Progenitor cell of endocrine pancreas (in vitro differentiated cells): Measurements from ENCODE around the gene CSNK2A3. TPM values are rescaled to one million over a fixed set of nuclear protein-coding genes. Genes with fewer than 3 reads are reported as not detected.
"Not testable (repeated sequence)": the region's sequence is repeated elsewhere in the genome, so short reads cannot be mapped to it uniquely, and the experiment has no call there.

Source experiments
- DNase-seq: peaks from one replicate; pipeline ENCODE4 v3.0.0; 2021; ENCODE audit warnings: low spot score; ENCODE audit not compliant: unreplicated experiment
- H3K27ac Mint-ChIP-seq: 2 replicates; pipeline ENCODE4 v1.8.0; 2021; ENCODE audit warnings: mild to moderate bottlenecking, moderate library complexity, mixed read lengths
- H3K27me3 Mint-ChIP-seq: 2 replicates; pipeline ENCODE4 v1.8.0; 2021; ENCODE audit warnings: mixed read lengths
- H3K36me3 Mint-ChIP-seq: 2 replicates; pipeline ENCODE4 v1.8.0; 2022; ENCODE audit warnings: mixed read lengths; ENCODE audit not compliant: insufficient read depth
- H3K4me1 Mint-ChIP-seq: 2 replicates; pipeline ENCODE4 v1.8.0; 2021; ENCODE audit warnings: low read depth, mixed read lengths
- H3K4me3 Mint-ChIP-seq: 2 replicates; pipeline ENCODE4 v1.8.0; 2021; ENCODE audit warnings: low read depth, mild to moderate bottlenecking, moderate library complexity, mixed read lengths
- H3K9me3 Mint-ChIP-seq: 2 replicates; pipeline ENCODE4 v1.8.0; 2021; ENCODE audit warnings: low read depth, mixed read lengths
- CTCF ChIP-seq: fragments of 200-600 bp; sonication (generic); IDR thresholded peaks from one replicate; pipeline ENCODE4 v1.5.0; 2021; ENCODE audit warnings: antibody characterized with exemption, mild to moderate bottlenecking; ENCODE audit not compliant: unreplicated experiment
- total RNA-seq: library from RNA; stranded (reverse); gene quantifications from 2 replicates; pipeline ENCODE4 v1.2.1, GENCODE V29; 2021

Gene CSNK2A3
- total RNA-seq, 1 donor from 2014 or later, result 1.3 TPM

- no peak for TF ChIP-seq CTCF
- no peak for DNase-seq
- H3K27ac Mint-ChIP-seq, result no peak overlapping the region
- peaks cover 3% of the 10 kb centered on the region for H3K27me3 Mint-ChIP-seq
- H3K4me3 Mint-ChIP-seq, result no peak overlapping the region
- no peaks in the 10 kb centered on the region for H3K9me3 Mint-ChIP-seq
- peaks cover 8% of the 10 kb centered on the region for H3K4me1 Mint-ChIP-seq
- H3K36me3 Mint-ChIP-seq, result no peaks in the 10 kb centered on the region
Observed at GRCh38 chr11:11356842-11357241, 3.8 kb upstream of the CSNK2A3 start.

- not testable (repeated sequence) for DNase-seq, H3K9me3 Mint-ChIP-seq, H3K4me3 Mint-ChIP-seq, H3K27ac Mint-ChIP-seq, H3K4me1 Mint-ChIP-seq, H3K36me3 Mint-ChIP-seq, H3K27me3 Mint-ChIP-seq
Observed at GRCh38 chr11:11351851-11352250, 1.2 kb downstream of the CSNK2A3 start.

GRCh38 chr11:11351042-11351586 is 1.9 kb downstream of the CSNK2A3 start:
- no peaks in the 10 kb centered on the region for H3K36me3 Mint-ChIP-seq
- no peak for TF ChIP-seq CTCF
- no peaks in the 10 kb centered on the region for H3K27me3 Mint-ChIP-seq
- peaks cover 5% of the 10 kb centered on the region for H3K4me1 Mint-ChIP-seq
- no peak overlapping the region for H3K27ac Mint-ChIP-seq
- H3K9me3 Mint-ChIP-seq, result no peaks in the 10 kb centered on the region
- H3K4me3 Mint-ChIP-seq, result no peak overlapping the region
- no peak for DNase-seq

- Mint-ChIP-seq H3K9me3 (no peaks in the 10 kb centered on the region), H3K4me1 (peaks cover 5% of the 10 kb centered on the region), H3K36me3 (no peaks in the 10 kb centered on the region), H3K27me3 (peaks cover 3% of the 10 kb centered on the region), H3K4me3 (no peak overlapping the region), H3K27ac (no peak overlapping the region)
- no peak for DNase-seq
- no peak for TF ChIP-seq CTCF
Observed at GRCh38 chr11:11349870-11350337, 3.1 kb downstream of the CSNK2A3 start.

- no peak overlapping the region for H3K27ac Mint-ChIP-seq
- no peak for TF ChIP-seq CTCF
- peaks cover 3% of the 10 kb centered on the region for H3K27me3 Mint-ChIP-seq
- H3K4me1 Mint-ChIP-seq, result peaks cover 5% of the 10 kb centered on the region
- H3K4me3 Mint-ChIP-seq, result no peak overlapping the region
- H3K36me3 Mint-ChIP-seq, result no peaks in the 10 kb centered on the region
- no peaks in the 10 kb centered on the region for H3K9me3 Mint-ChIP-seq
- no peak for DNase-seq
Observed at GRCh38 chr11:11349106-11349825, 3.8 kb downstream of the CSNK2A3 start.

- Mint-ChIP-seq H3K27ac (no peak overlapping the region), H3K27me3 (peaks cover 3% of the 10 kb centered on the region), H3K4me3 (no peak overlapping the region), H3K9me3 (no peaks in the 10 kb centered on the region), H3K4me1 (peaks cover 5% of the 10 kb centered on the region), H3K36me3 (no peaks in the 10 kb centered on the region)
- no peak for TF ChIP-seq CTCF
- DNase-seq, result no peak
Observed at GRCh38 chr11:11348303-11348702, 4.7 kb downstream of the CSNK2A3 start.
